Measurements from ENCODE around the gene IL17RC.
"Not testable (repeated sequence)": the region's sequence is repeated elsewhere in the genome, so short reads cannot be mapped to it uniquely, and the experiment has no call there.

The IL17RC gene

DNA sequence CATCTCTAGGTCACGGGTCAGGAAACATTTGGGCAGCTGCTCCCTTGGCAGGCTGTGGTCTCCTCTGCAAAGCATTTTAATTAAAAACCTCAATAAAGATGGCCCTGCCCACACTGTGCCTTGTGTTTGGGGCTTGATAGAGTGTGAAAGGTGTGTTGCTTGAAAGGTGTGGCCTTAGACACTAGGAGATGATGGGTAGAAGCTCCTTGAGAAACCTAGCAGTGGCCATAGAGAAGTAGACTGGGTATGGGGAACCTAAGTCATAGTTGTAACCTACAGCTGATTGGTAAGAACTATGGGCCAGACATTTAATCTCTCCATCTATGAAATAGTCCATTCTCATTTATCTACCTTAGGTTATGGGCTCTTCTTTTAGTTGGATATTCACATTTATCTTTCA is 23.2 kb upstream of the IL17RC start:
- TF ChIP-seq, protein P1, sequence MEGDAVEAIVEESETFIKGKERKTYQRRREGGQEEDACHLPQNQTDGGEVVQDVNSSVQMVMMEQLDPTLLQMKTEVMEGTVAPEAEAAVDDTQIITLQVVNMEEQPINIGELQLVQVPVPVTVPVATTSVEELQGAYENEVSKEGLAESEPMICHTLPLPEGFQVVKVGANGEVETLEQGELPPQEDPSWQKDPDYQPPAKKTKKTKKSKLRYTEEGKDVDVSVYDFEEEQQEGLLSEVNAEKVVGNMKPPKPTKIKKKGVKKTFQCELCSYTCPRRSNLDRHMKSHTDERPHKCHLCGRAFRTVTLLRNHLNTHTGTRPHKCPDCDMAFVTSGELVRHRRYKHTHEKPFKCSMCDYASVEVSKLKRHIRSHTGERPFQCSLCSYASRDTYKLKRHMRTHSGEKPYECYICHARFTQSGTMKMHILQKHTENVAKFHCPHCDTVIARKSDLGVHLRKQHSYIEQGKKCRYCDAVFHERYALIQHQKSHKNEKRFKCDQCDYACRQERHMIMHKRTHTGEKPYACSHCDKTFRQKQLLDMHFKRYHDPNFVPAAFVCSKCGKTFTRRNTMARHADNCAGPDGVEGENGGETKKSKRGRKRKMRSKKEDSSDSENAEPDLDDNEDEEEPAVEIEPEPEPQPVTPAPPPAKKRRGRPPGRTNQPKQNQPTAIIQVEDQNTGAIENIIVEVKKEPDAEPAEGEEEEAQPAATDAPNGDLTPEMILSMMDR (IDR thresholded peaks at IDR 0.05; ENCODE audit: borderline replicate concordance, control extremely low read depth, extremely low read depth, insufficient read depth, missing control alignments): no peak
- DNase-seq (ENCODE audit: low spot score): no peak
- in situ Hi-C loops (cut with MboI; ENCODE audit: low sequenced_read_pairs, unreplicated experiment): no loop called here

DNA sequence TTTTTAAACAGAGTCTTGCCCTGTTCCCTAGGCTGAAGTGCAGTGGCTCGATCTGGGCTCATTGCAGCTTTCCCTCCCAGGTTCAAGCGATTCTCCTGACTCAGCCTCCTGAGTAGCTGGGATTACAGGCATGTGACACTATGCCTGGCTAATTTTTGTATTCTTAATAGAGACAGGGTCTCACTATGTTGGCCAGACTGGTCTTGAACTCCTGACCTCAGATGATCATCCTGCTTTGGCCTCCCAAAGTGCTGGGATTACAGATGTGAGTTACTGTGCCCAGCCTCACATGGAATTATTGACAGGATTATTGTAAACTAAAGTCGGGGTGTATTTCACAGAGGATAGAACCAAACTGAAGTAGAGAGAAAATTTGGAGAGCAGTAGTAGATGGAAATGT is 21.2 kb upstream of the IL17RC start:
- DNase-seq (ENCODE audit: low spot score); in situ Hi-C loops (cut with MboI; ENCODE audit: low sequenced_read_pairs, unreplicated experiment): not testable (repeated sequence)

DNA sequence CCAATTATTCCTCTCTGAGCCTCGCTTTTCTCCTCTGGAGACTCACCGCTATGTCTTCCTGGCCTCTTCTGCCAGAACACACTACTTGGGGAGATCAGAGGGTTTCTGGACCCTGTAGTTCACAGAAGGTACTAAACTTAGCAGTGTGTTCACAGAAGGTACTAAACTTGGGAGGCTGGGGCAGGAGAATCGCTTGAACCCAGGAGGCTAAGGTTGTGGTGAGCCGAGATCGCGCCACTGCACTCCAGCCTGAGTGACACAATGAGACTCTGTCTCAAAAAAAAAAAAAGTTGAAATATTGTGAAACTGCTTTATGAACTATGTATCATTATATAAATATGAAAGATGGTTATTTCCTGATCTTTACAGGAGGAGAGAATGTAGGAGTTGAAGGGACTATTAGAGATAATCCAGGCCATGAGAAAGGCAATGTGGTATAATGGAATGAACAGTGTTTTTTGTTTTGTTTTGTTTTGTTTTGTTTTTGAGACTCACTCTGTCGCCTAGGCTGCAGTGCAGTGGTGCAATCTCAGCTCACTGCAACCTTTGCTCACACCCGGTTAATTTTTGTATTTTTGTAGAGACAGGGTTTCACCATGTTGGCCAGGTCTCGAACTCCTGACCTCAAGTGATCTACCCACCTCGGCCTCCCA is 20.0 kb upstream of the IL17RC start:
- in situ Hi-C loops (cut with MboI; ENCODE audit: low sequenced_read_pairs, unreplicated experiment); DNase-seq (ENCODE audit: low spot score): not testable (repeated sequence)

DNA sequence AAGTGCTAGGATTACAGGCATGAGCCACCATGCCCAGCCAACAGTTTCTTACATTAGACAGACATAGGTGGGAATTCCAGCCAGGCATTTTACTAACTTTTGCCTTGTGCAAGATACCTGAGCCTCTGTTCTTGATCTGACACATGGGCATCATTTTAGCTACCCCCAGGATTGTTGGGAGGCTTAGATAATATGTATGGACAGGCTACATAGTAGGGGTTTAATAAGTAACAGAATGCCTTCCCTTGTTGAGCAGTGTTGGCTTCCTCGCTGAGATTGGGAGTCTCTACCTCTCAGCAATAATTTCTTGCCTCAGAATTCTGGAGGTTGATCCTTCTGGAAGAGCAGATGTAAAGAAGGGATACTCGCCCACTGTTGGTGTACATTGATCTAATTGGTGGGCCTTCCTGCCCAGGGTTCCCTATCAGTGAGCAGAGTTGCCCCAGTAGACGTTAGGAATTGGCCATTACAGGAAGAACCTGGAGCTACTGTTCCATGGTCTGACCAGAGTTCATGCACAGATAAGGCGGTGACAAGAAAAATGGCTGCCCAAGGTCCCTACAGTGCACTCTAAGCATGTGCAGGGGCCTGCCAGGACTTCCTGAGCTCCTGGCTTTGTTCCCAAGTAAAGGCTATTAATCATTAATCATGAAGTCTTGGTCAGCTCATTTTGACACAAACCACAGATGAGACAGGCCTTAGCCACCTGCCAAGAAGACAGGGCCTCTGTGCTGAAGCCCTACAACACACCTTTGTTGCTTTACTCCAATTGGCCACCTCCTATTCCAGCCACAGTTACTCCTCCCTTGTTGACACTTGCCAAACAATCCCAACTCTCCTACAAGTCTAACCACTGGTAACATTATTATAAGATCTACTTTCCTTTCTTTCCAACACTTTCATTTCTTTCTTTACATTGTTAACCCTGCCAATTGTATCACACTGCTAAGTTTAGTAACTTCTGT is 19.2 kb upstream of the IL17RC start:
- in situ Hi-C loops (cut with MboI; ENCODE audit: low sequenced_read_pairs, unreplicated experiment): no loop called here
- DNase-seq (ENCODE audit: low spot score): no peak
- TF ChIP-seq, protein P1 (IDR thresholded peaks at IDR 0.05; ENCODE audit: borderline replicate concordance, control extremely low read depth, extremely low read depth, insufficient read depth, missing control alignments): no peak

DNA sequence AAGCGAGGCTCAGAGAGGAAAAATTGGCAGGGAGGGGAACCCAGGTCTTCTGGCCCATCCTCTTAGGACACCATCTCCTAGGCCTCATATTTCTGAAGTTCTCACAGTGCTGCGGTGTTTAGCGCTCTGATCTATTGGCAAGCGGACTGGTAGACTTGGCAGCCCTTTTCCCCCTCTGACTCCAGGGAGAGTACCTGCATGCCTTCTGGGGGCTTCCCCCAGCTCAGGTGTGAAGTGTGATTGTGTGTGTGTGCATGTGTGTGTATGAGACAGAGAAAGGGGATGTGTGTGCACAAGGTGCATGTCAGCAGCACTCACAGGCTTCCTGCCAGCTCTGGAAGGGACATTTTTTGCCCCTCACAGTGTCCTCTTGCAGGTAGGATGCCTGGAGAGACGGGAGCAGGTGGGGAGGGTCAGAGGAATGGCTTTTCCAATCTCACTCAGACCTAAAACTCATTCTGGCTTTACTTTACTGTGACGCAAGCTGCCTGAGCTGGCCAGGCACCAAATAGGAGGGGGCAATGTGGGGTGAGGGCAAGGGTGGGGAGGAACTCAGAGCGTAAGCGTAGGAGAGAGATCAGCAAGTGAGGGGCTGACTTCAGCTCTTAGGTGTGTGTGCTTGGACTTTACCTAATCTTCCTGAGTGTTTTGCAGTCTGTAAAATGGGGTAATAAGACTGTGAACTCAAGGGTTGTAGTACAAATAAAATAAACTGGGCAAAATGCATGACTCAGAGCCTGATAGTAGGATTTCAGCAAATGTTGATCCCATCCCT is 18.2 kb upstream of the IL17RC start:
- TF ChIP-seq, protein P1 (IDR thresholded peaks at IDR 0.05; ENCODE audit: borderline replicate concordance, control extremely low read depth, extremely low read depth, insufficient read depth, missing control alignments): no peak
- in situ Hi-C loops (cut with MboI; ENCODE audit: low sequenced_read_pairs, unreplicated experiment): no loop called here
- DNase-seq (ENCODE audit: low spot score): no peak

DNA sequence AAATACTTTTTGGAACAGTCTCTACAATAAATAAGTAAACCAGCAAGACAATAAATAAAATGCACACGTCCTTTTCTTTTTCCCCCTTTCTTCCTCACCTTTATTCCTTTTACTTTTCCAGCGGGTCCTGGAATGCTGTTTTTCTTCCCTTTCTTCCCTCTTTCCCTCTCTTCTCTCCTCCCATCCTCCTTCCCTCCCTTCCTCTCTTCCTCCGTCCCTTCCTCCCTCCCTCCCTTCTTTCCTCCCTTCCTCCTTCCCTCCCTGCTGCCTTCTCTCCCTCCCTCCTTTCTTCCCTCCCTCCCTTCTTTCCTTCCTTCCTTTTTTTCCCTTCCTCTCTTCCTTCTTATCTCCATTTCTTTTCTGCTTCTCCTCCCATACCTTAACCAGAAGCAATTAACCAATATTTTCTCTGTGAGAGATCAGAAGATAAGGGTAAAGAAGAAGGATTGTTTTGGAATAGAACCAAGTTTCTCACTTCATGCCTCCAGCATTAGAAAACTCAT is 17.6 kb upstream of the IL17RC start:
- TF ChIP-seq, protein P1 (IDR thresholded peaks at IDR 0.05; ENCODE audit: borderline replicate concordance, control extremely low read depth, extremely low read depth, insufficient read depth, missing control alignments): no peak
- DNase-seq (ENCODE audit: low spot score): no peak
- in situ Hi-C loops (cut with MboI; ENCODE audit: low sequenced_read_pairs, unreplicated experiment): no loop called here

DNA sequence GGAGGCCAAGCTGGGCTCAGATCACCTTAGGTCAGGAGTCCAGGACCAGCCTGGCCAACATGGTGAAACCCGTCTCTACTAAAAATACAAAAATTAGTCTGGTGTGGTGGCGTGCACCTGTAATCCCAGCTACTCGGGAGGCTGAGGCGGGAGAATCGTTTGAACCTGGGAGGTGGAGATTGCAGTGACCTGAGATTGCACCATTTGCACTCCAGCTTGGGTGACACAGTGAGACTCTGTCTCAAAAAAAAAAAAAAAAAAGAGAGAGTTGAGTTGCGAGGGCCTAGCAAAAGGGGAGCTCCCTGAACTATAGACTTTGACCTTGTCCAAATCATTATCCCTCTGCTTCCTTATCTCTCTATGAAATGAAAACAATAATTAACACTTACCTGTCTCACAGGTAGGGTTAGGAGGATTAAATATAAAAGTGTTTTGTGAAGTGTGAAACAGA is 15.9 kb upstream of the IL17RC start:
- DNase-seq (ENCODE audit: low spot score); in situ Hi-C loops (cut with MboI; ENCODE audit: low sequenced_read_pairs, unreplicated experiment): not testable (repeated sequence)
